ENCODE measurements around the gene ARMC3. TPM values are rescaled to one million over a fixed set of nuclear protein-coding genes. Genes with fewer than 3 reads are reported as not detected.

Gene ARMC3
- total and polyA plus RNA-seq, 2 experiments from 2014 or later: 0.24 TPM; not detected in 1

- no peak for TF ChIP-seq ZNF462 (CRISPR knock-in tag; IDR thresholded peaks at IDR 0.05)
- TF ChIP-seq ZNF114 (CRISPR knock-in tag; IDR thresholded peaks at IDR 0.05): no peak
- TF ChIP-seq EZH2 (IDR thresholded peaks at IDR 0.05; ENCODE audit: low read depth, unreplicated experiment): no peak
- TF ChIP-seq NANOG (IDR thresholded peaks at IDR 0.05; ENCODE audit: borderline replicate concordance): no peak
Measured at GRCh38 chr10:22894714-22895113, 33.1 kb upstream of the ARMC3 start (continued).

GRCh38 chr10:22895252-22895651, 32.6 kb upstream of the ARMC3 start:
- peaks cover 21% of the 10 kb centered on the region for H3K9me3 Mint-ChIP-seq
- no peak for DNase-seq (ENCODE audit: low spot score)
- no peak overlapping the region for H3K4me2 ChIP-seq
- TF ChIP-seq EZH2 (IDR thresholded peaks at IDR 0.05; ENCODE audit: low read depth, unreplicated experiment) (no peak), ZNF331 (CRISPR knock-in tag; IDR thresholded peaks at IDR 0.05; ENCODE audit: low read depth) (no peak), POLR2AphosphoS5 (IDR thresholded peaks at IDR 0.05; ENCODE audit: low read depth) (no peak), STAT1 (IDR thresholded peaks at IDR 0.05; ENCODE audit: unreplicated experiment) (no peak), ETS1 (IDR thresholded peaks at IDR 0.05) (no peak), ZNF114 (CRISPR knock-in tag; IDR thresholded peaks at IDR 0.05) (no peak)
- TF ChIP-seq, protein P1, sequence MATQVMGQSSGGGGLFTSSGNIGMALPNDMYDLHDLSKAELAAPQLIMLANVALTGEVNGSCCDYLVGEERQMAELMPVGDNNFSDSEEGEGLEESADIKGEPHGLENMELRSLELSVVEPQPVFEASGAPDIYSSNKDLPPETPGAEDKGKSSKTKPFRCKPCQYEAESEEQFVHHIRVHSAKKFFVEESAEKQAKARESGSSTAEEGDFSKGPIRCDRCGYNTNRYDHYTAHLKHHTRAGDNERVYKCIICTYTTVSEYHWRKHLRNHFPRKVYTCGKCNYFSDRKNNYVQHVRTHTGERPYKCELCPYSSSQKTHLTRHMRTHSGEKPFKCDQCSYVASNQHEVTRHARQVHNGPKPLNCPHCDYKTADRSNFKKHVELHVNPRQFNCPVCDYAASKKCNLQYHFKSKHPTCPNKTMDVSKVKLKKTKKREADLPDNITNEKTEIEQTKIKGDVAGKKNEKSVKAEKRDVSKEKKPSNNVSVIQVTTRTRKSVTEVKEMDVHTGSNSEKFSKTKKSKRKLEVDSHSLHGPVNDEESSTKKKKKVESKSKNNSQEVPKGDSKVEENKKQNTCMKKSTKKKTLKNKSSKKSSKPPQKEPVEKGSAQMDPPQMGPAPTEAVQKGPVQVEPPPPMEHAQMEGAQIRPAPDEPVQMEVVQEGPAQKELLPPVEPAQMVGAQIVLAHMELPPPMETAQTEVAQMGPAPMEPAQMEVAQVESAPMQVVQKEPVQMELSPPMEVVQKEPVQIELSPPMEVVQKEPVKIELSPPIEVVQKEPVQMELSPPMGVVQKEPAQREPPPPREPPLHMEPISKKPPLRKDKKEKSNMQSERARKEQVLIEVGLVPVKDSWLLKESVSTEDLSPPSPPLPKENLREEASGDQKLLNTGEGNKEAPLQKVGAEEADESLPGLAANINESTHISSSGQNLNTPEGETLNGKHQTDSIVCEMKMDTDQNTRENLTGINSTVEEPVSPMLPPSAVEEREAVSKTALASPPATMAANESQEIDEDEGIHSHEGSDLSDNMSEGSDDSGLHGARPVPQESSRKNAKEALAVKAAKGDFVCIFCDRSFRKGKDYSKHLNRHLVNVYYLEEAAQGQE (IDR thresholded peaks at IDR 0.05; ENCODE audit: unreplicated experiment): no peak

More at GRCh38 chr10:22895252-22895651, 32.6 kb upstream of the ARMC3 start:
- Histone ChIP-seq H3K4me3 (no peak overlapping the region), H4K20me1 (replicated peaks; ENCODE audit: insufficient read depth) (no peaks in the 10 kb centered on the region), H3K9me2 (ENCODE audit: insufficient read depth) (0 out of 2 replicates have a peak, but pooled peaks cover 3% of the 10 kb centered on the region), H3K36me3 (ENCODE audit: insufficient read depth) (no peaks in the 10 kb centered on the region), H3F3A (replicated peaks; ENCODE audit: low read depth) (no peaks in the 10 kb centered on the region), H3K79me2 (replicated peaks; ENCODE audit: insufficient read depth) (no peaks in the 10 kb centered on the region), H3K27ac (ENCODE audit: low read depth) (no peak overlapping the region), H3K4me1 (ENCODE audit: insufficient read depth) (no peaks in the 10 kb centered on the region), H2AFZ (peak overlapping the region; percentile 87), H3K27me3 (ENCODE audit: insufficient read depth) (no peaks in the 10 kb centered on the region)
- no peak; the same call in 2 of the 3 replicates for ATAC-seq
- Mint-ChIP-seq H3K4me3 (no peak overlapping the region), H3K36me3 (ENCODE audit: low read depth) (no peaks in the 10 kb centered on the region; the same call in 2 of the 3 replicates), H3K27ac (no peak overlapping the region), H3K4me1 (no peaks in the 10 kb centered on the region; the same call in 2 of the 3 replicates), H3K27me3 (ENCODE audit: insufficient read depth, low read depth, poor library complexity) (peaks cover 1% of the 10 kb centered on the region)

All from GM23338 (cell line).